ENCODE measurements around the gene KIAA0930.
"Not testable (repeated sequence)": the region's sequence is repeated elsewhere in the genome, so short reads cannot be mapped to it uniquely, and the experiment has no call there.

Gene KIAA0930

GRCh38 chr22:45262931-45263462, 22.3 kb upstream of the KIAA0930 start:
- no peak for DNase-seq (ENCODE audit: low read depth)

GRCh38 chr22:45262195-45262930, 21.7 kb upstream of the KIAA0930 start:
- no peak for DNase-seq (ENCODE audit: low read depth)

GRCh38 chr22:45261407-45262088, 20.9 kb upstream of the KIAA0930 start:
- DNase-seq (ENCODE audit: low read depth): no peak

- DNase-seq (ENCODE audit: low read depth): not testable (repeated sequence)
Measured at GRCh38 chr22:45260395-45260759, 19.7 kb upstream of the KIAA0930 start.

GRCh38 chr22:45259754-45260394, 19.2 kb upstream of the KIAA0930 start:
- no peak for DNase-seq (ENCODE audit: low read depth)

- not testable (repeated sequence) for DNase-seq (ENCODE audit: low read depth)
Measured at GRCh38 chr22:45257941-45258340, 17.2 kb upstream of the KIAA0930 start.

- peak; percentile 28 for DNase-seq (ENCODE audit: low read depth)
Measured at GRCh38 chr22:45254789-45255278, 14.1 kb upstream of the KIAA0930 start.

GRCh38 chr22:45254388-45254787, 13.7 kb upstream of the KIAA0930 start:
- DNase-seq (ENCODE audit: low read depth): no peak

GRCh38 chr22:45253039-45253641, 12.4 kb upstream of the KIAA0930 start:
- DNase-seq (ENCODE audit: low read depth): no peak

- DNase-seq (ENCODE audit: low read depth): peak; percentile 22
Measured at GRCh38 chr22:45251825-45252224, 11.1 kb upstream of the KIAA0930 start.

- no peak for DNase-seq (ENCODE audit: low read depth)
Measured at GRCh38 chr22:45248832-45249561, 8.3 kb upstream of the KIAA0930 start.

GRCh38 chr22:45246060-45246985, 5.6 kb upstream of the KIAA0930 start:
- DNase-seq (ENCODE audit: low read depth): peak; percentile 95

GRCh38 chr22:45244916-45245315, 4.2 kb upstream of the KIAA0930 start:
- no peak for DNase-seq (ENCODE audit: low read depth)

- peak; percentile 12 for DNase-seq (ENCODE audit: low read depth)
Measured at GRCh38 chr22:45242778-45243191, 2.1 kb upstream of the KIAA0930 start.

GRCh38 chr22:45240104-45240809, 437 bp downstream of the KIAA0930 start:
- DNase-seq (ENCODE audit: low read depth): peak; percentile 53

- DNase-seq (ENCODE audit: low read depth): no peak
Measured at GRCh38 chr22:45239681-45240051, 1.0 kb downstream of the KIAA0930 start.

- no peak for DNase-seq (ENCODE audit: low read depth)
Measured at GRCh38 chr22:45238957-45239680, 1.6 kb downstream of the KIAA0930 start.

GRCh38 chr22:45238076-45238956, 2.4 kb downstream of the KIAA0930 start:
- no peak for DNase-seq (ENCODE audit: low read depth)

Data from ELR (cell line).